HG02943 (cell line): ENCODE results near the gene CDH23.

Experiments used
- ATAC-seq: cut with Tn5 transposase; IDR thresholded peaks from one replicate; pipeline ENCODE4 v1.9.1; 2021; ENCODE audit warnings: mild to moderate bottlenecking, low read depth, moderate library complexity; ENCODE audit not compliant: unreplicated experiment

Gene CDH23

GRCh38 chr10:71528371-71529206 lies 131.9 kb downstream of the CDH23 start:
- ATAC-seq, result no peak

- no peak for ATAC-seq
These were observed 132.6 kb downstream of the CDH23 start for GRCh38 chr10:71529207-71529827.

- ATAC-seq, result no peak
These were observed 134.1 kb downstream of the CDH23 start for GRCh38 chr10:71530781-71531180.

GRCh38 chr10:71531485-71532446 lies 135.0 kb downstream of the CDH23 start:
- ATAC-seq, result no peak

- no peak for ATAC-seq
These were observed 136.2 kb downstream of the CDH23 start for GRCh38 chr10:71532878-71533277.

GRCh38 chr10:71533936-71534335 lies 137.2 kb downstream of the CDH23 start:
- ATAC-seq, result no peak

- no peak for ATAC-seq
These were observed 138.0 kb downstream of the CDH23 start for GRCh38 chr10:71534568-71535194.

- no peak for ATAC-seq
These were observed 139.6 kb downstream of the CDH23 start for GRCh38 chr10:71536332-71536731.

- ATAC-seq, result no peak
These were observed 140.4 kb downstream of the CDH23 start for GRCh38 chr10:71537125-71537524.

GRCh38 chr10:71537681-71538080 lies 141.0 kb downstream of the CDH23 start:
- ATAC-seq, result no peak

- no peak for ATAC-seq
These were observed 142.0 kb downstream of the CDH23 start for GRCh38 chr10:71538608-71539260.

- ATAC-seq, result no peak
These were observed 142.9 kb downstream of the CDH23 start for GRCh38 chr10:71539442-71540118.

- no peak for ATAC-seq
These were observed 145.8 kb downstream of the CDH23 start for GRCh38 chr10:71542478-71542877.

GRCh38 chr10:71543608-71544170 lies 147.0 kb downstream of the CDH23 start:
- ATAC-seq, result no peak

GRCh38 chr10:71545001-71545400 lies 148.3 kb downstream of the CDH23 start:
- ATAC-seq, result no peak

- ATAC-seq, result no peak
These were observed 149.5 kb downstream of the CDH23 start for GRCh38 chr10:71546220-71546619.

- no peak for ATAC-seq
These were observed 150.6 kb downstream of the CDH23 start for GRCh38 chr10:71547312-71547711.

- no peak for ATAC-seq
These were observed 151.4 kb downstream of the CDH23 start for GRCh38 chr10:71547876-71548846.
